ENCODE measurements around the gene TMEM236.
"Not testable (repeated sequence)": the region's sequence is repeated elsewhere in the genome, so short reads cannot be mapped to it uniquely, and the experiment has no call there.

The TMEM236 gene

GRCh38 chr10:17751781-17752445, at the start of gene TMEM236:
TSS of gene TMEM236 (plus strand) at chr10:17752201. CDS start at chr10:17752296, 95 bp downstream.
- no peak for DNase-seq
- no peak for ATAC-seq

- no peak for DNase-seq
- no peak for ATAC-seq
Observed at GRCh38 chr10:17703706-17704105, 48.3 kb upstream of the TMEM236 start.

GRCh38 chr10:17708821-17709220, 43.2 kb upstream of the TMEM236 start:
- DNase-seq: no peak

GRCh38 chr10:17709492-17709891, 42.5 kb upstream of the TMEM236 start:
- ATAC-seq (no peak), DNase-seq (no peak)

More at GRCh38 chr10:17708821-17709220, 43.2 kb upstream of the TMEM236 start:
- no peak for ATAC-seq

GRCh38 chr10:17710181-17710580, 41.8 kb upstream of the TMEM236 start:
- DNase-seq (no peak), ATAC-seq (no peak)

GRCh38 chr10:17712053-17712452, 39.9 kb upstream of the TMEM236 start:
- DNase-seq: no peak
- no peak for ATAC-seq

GRCh38 chr10:17712717-17713471, 39.1 kb upstream of the TMEM236 start:
- ATAC-seq: no peak
- DNase-seq: no peak

- no peak for ATAC-seq
Observed at GRCh38 chr10:17713758-17714157, 38.2 kb upstream of the TMEM236 start.

GRCh38 chr10:17716161-17716560, 35.8 kb upstream of the TMEM236 start:
- ATAC-seq (no peak), DNase-seq (no peak)

More at GRCh38 chr10:17713758-17714157, 38.2 kb upstream of the TMEM236 start:
- DNase-seq: no peak

- not testable (repeated sequence) for DNase-seq, ATAC-seq
Observed at GRCh38 chr10:17722317-17723014, 29.5 kb upstream of the TMEM236 start.

- ATAC-seq: no peak
- no peak for DNase-seq
Observed at GRCh38 chr10:17725703-17726102, 26.3 kb upstream of the TMEM236 start.

- ATAC-seq: no peak
- DNase-seq: no peak
Observed at GRCh38 chr10:17729630-17730029, 22.4 kb upstream of the TMEM236 start.

- ATAC-seq (no peak), DNase-seq (no peak)
Observed at GRCh38 chr10:17730667-17731066, 21.3 kb upstream of the TMEM236 start.

- DNase-seq (no peak), ATAC-seq (no peak)
Observed at GRCh38 chr10:17731331-17732020, 20.5 kb upstream of the TMEM236 start.

GRCh38 chr10:17733620-17734019, 18.4 kb upstream of the TMEM236 start:
- ATAC-seq: no peak
- no peak for DNase-seq

GRCh38 chr10:17734432-17735080, 17.4 kb upstream of the TMEM236 start:
- no peak for ATAC-seq
- DNase-seq: no peak

GRCh38 chr10:17735166-17735941, 16.6 kb upstream of the TMEM236 start:
- DNase-seq: no peak

GRCh38 chr10:17736223-17736622, 15.8 kb upstream of the TMEM236 start:
- ATAC-seq: no peak
- DNase-seq: no peak

More at GRCh38 chr10:17735166-17735941, 16.6 kb upstream of the TMEM236 start:
- ATAC-seq: no peak

- DNase-seq (no peak), ATAC-seq (no peak)
Observed at GRCh38 chr10:17737027-17737965, 14.7 kb upstream of the TMEM236 start.

- DNase-seq (no peak), ATAC-seq (no peak)
Observed at GRCh38 chr10:17740668-17741067, 11.3 kb upstream of the TMEM236 start.

Data from stimulated activated naive CD8-positive, alpha-beta T cell treated with anti-CD3 and anti-CD28 coated beads, Interleukin-15, Interleukin-2, amounts not matched to agents 100 U/mL and 50 U/mL, for 24 hours (primary cell).